H9 (cell line): ENCODE measurements around the gene CCSER2. TPM values are rescaled to one million over a fixed set of nuclear protein-coding genes. Genes with fewer than 3 reads are reported as not detected.

Source experiments
- DNase-seq: peaks from one replicate; pipeline ENCODE4 v3.0.0-alpha.2; 2017
- H2AFZ ChIP-seq: one replicate; pipeline ENCODE4 v1.6.1; 2013; ENCODE audit warnings: mild to moderate bottlenecking, low read length, control low read depth, moderate library complexity
- H2AK5ac ChIP-seq: 2 replicates; pipeline ENCODE4 v1.6.1; 2013; ENCODE audit warnings: low read length, control low read depth, mixed read lengths; ENCODE audit not compliant: insufficient read length
- H2BK120ac ChIP-seq: one replicate; pipeline ENCODE4 v1.6.1; 2013; ENCODE audit warnings: low read depth, mild to moderate bottlenecking, low read length, control low read depth, inconsistent platforms; ENCODE audit not compliant: poor library complexity, severe bottlenecking
- H2BK12ac ChIP-seq: 2 replicates; pipeline ENCODE4 v1.6.1; 2013; ENCODE audit warnings: low read length, control low read depth, mixed read lengths, low read depth; ENCODE audit not compliant: insufficient read length
- H2BK15ac ChIP-seq: 2 replicates; pipeline ENCODE4 v1.6.1; 2013; ENCODE audit warnings: low read depth, low read length, control low read depth
- H2BK20ac ChIP-seq: one replicate; pipeline ENCODE4 v1.6.1; 2013; ENCODE audit warnings: low read depth, mild to moderate bottlenecking, low read length, control low read depth, inconsistent platforms; ENCODE audit not compliant: poor library complexity, severe bottlenecking
- H2BK5ac ChIP-seq: 2 replicates; pipeline ENCODE4 v1.6.1; 2013; ENCODE audit warnings: low read length, control low read depth, mixed read lengths; ENCODE audit not compliant: insufficient read length
- H3K14ac ChIP-seq: 2 replicates; pipeline ENCODE4 v1.6.1; 2013; ENCODE audit warnings: low read length, control low read depth; ENCODE audit not compliant: insufficient read depth
- H3K18ac ChIP-seq: 2 replicates; pipeline ENCODE4 v1.6.1; 2013; ENCODE audit warnings: low read depth, mild to moderate bottlenecking, mixed read lengths, low read length, control low read depth; ENCODE audit not compliant: insufficient read length
- H3K23ac ChIP-seq: 2 replicates; pipeline ENCODE4 v1.6.1; 2013; ENCODE audit warnings: low read length, control low read depth, mixed read lengths, low read depth; ENCODE audit not compliant: insufficient read length
- H3K23me2 ChIP-seq: 2 replicates; pipeline ENCODE4 v1.6.1; 2013; ENCODE audit warnings: low read depth, mild to moderate bottlenecking, mixed read lengths, low read length, control low read depth; ENCODE audit not compliant: insufficient read length, poor library complexity, severe bottlenecking
- H3K27ac ChIP-seq: 2 replicates; pipeline ENCODE4 v1.5.1; 2013; ENCODE audit warnings: low read length, control low read depth, mixed read lengths, low read depth; ENCODE audit not compliant: insufficient read length
- H3K27me3 ChIP-seq: 2 replicates; pipeline ENCODE4 v1.6.1; 2013; ENCODE audit warnings: low read length, control low read depth, inconsistent platforms; ENCODE audit not compliant: insufficient read depth
- H3K4ac ChIP-seq: 2 replicates; pipeline ENCODE4 v1.6.1; 2013; ENCODE audit warnings: low read depth, mild to moderate bottlenecking, control low read depth, inconsistent platforms, low read length, moderate library complexity
- H3K4me1 ChIP-seq: 2 replicates; pipeline ENCODE4 v1.6.1; 2013; ENCODE audit warnings: low read length, control low read depth, inconsistent platforms; ENCODE audit not compliant: insufficient read depth
- H3K4me2 ChIP-seq: 2 replicates; pipeline ENCODE4 v1.6.1; 2013; ENCODE audit warnings: low read length, control low read depth, mixed read lengths; ENCODE audit not compliant: insufficient read length, insufficient read depth
- H3K56ac ChIP-seq: 2 replicates; pipeline ENCODE4 v1.6.1; 2013; ENCODE audit warnings: low read depth, mild to moderate bottlenecking, mixed read lengths, low read length, control low read depth; ENCODE audit not compliant: insufficient read length
- H3K79me1 ChIP-seq: 2 replicates; pipeline ENCODE4 v1.6.1; 2013; ENCODE audit warnings: low read depth, mild to moderate bottlenecking, moderate library complexity, low read length, control low read depth, inconsistent platforms; ENCODE audit not compliant: insufficient read depth, poor library complexity, severe bottlenecking
- H3K79me2 ChIP-seq: 2 replicates; pipeline ENCODE4 v1.6.1; 2013; ENCODE audit warnings: low read length, control low read depth, inconsistent platforms; ENCODE audit not compliant: insufficient read depth
- H3K9ac ChIP-seq: 2 replicates; pipeline ENCODE4 v1.6.1; 2013; ENCODE audit warnings: low read length, control low read depth, mixed read lengths; ENCODE audit not compliant: insufficient read length; ENCODE audit errors: extremely low read depth
- H3K9me3 ChIP-seq: one replicate; pipeline ENCODE4 v1.6.1; 2013; ENCODE audit warnings: low read depth, low read length, inconsistent platforms; ENCODE audit not compliant: control insufficient read depth
- H3T11ph ChIP-seq: one replicate; pipeline ENCODE4 v1.6.1; 2013; ENCODE audit warnings: mild to moderate bottlenecking, low read length, control low read depth, inconsistent platforms
- H4K20me1 ChIP-seq: one replicate; pipeline ENCODE4 v1.6.1; 2013; ENCODE audit not compliant: control insufficient read depth, insufficient read length, insufficient read depth
- H4K5ac ChIP-seq: 2 replicates; pipeline ENCODE4 v1.6.1; 2013; ENCODE audit warnings: low read depth, mild to moderate bottlenecking, mixed read lengths, low read length, control low read depth; ENCODE audit not compliant: insufficient read length
- H4K8ac ChIP-seq: replicated peaks from 2 replicates; pipeline ENCODE4 v1.6.1; 2013; ENCODE audit warnings: low read length, control low read depth, mixed read lengths, low read depth; ENCODE audit not compliant: insufficient read length
- H4K91ac ChIP-seq: 2 replicates; pipeline ENCODE4 v1.6.1; 2013; ENCODE audit warnings: low read depth, mild to moderate bottlenecking, moderate library complexity, mixed read lengths, low read length, control low read depth; ENCODE audit not compliant: insufficient read length
- H3K27ac Mint-ChIP-seq, 3 experiments: 2 replicates in 2 of 3; 3 replicates in 1 of 3; pipeline ENCODE4 v1.8.0; 2020 to 2021; ENCODE audit warnings: mixed read lengths in 3 of 3, mild to moderate bottlenecking in 1 of 3, moderate library complexity in 1 of 3
- H3K27me3 Mint-ChIP-seq: 2 replicates; pipeline ENCODE4 v1.8.0; 2021; ENCODE audit warnings: low read depth, mild to moderate bottlenecking, moderate library complexity, mixed read lengths
- H3K36me3 Mint-ChIP-seq, 3 experiments: 2 replicates in 2 of 3; 3 replicates in 1 of 3; pipeline ENCODE4 v1.8.0; 2020 to 2021; ENCODE audit warnings: low read depth in 3 of 3, mixed read lengths in 3 of 3; ENCODE audit not compliant: insufficient read depth in 1 of 3
- H3K4me1 Mint-ChIP-seq, 2 experiments: 2 replicates each; pipeline ENCODE4 v1.8.0; 2020; ENCODE audit warnings: mixed read lengths in 2 of 2
- H3K4me3 Mint-ChIP-seq, 2 experiments: 2 replicates in 1 of 2; 3 replicates in 1 of 2; pipeline ENCODE4 v1.8.0; 2020 to 2021; ENCODE audit warnings: mild to moderate bottlenecking in 2 of 2, mixed read lengths in 2 of 2, moderate library complexity in 1 of 2
- H3K9me3 Mint-ChIP-seq, 2 experiments: 2 replicates in 1 of 2; 3 replicates in 1 of 2; pipeline ENCODE4 v1.8.0; 2020; ENCODE audit warnings: mild to moderate bottlenecking in 2 of 2, mixed read lengths in 2 of 2, moderate library complexity in 1 of 2
- total RNA-seq: library from RNA; stranded (reverse); gene quantifications from 2 replicates; pipeline ENCODE4 v1.2.1, GENCODE V29; 2021
- TF ChIP-seq, protein P1 (sequence below): fragments of 200-600 bp; sonication (generic); conservative IDR thresholded peaks from 3 replicates; pipeline ENCODE4 v1.8.0; 2021; ENCODE audit warnings: antibody characterized with exemption, mild to moderate bottlenecking

Gene CCSER2
- total RNA-seq, 1 experiment from 2014 or later, result 22.2 TPM

DNA sequence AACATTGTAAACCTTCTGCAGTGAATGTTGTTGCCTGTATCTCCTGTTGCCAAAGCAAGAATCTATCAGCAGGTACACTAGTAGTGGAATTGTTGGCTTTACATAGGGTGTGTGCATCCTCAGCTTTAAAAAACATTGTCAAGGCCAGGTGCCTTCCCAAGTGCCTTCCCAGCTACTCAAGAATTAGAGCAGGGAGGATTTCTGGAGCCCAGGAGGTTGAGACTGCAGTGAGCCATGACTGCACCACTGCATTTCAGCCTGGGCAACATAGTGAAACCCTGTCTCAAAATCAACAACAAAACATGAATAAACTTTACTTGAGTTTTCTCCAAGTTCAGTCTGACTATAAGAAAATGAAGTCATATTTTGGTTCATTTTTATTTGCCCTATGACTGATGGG, 217.3 kb downstream of the CCSER2 start:
- Histone ChIP-seq H3T11ph (no peak overlapping the region), H3K4me2 (no peak overlapping the region), H2AK5ac (no peak overlapping the region), H2BK5ac (no peak overlapping the region), H4K8ac (no peak overlapping the region), H2AFZ (no peak overlapping the region), H3K9ac (no peak overlapping the region), H3K4ac (no peak overlapping the region), H3K4me1 (no peaks in the 10 kb centered on the region), H2BK15ac (no peak overlapping the region), H3K14ac (no peak overlapping the region), H3K79me1 (no peaks in the 10 kb centered on the region), H3K9me3 (no peaks in the 10 kb centered on the region), H3K23ac (no peak overlapping the region), H3K27ac (no peak overlapping the region), H2BK20ac (no peak overlapping the region), H3K18ac (no peak overlapping the region), H3K79me2 (no peaks in the 10 kb centered on the region), H3K27me3 (no peaks in the 10 kb centered on the region), H4K20me1 (no peaks in the 10 kb centered on the region), H4K91ac (no peak overlapping the region), H2BK120ac (no peak overlapping the region), H2BK12ac (no peak overlapping the region), H4K5ac (no peak overlapping the region), H3K56ac (no peak overlapping the region), H3K23me2 (no peaks in the 10 kb centered on the region)
- TF ChIP-seq, protein P1, sequence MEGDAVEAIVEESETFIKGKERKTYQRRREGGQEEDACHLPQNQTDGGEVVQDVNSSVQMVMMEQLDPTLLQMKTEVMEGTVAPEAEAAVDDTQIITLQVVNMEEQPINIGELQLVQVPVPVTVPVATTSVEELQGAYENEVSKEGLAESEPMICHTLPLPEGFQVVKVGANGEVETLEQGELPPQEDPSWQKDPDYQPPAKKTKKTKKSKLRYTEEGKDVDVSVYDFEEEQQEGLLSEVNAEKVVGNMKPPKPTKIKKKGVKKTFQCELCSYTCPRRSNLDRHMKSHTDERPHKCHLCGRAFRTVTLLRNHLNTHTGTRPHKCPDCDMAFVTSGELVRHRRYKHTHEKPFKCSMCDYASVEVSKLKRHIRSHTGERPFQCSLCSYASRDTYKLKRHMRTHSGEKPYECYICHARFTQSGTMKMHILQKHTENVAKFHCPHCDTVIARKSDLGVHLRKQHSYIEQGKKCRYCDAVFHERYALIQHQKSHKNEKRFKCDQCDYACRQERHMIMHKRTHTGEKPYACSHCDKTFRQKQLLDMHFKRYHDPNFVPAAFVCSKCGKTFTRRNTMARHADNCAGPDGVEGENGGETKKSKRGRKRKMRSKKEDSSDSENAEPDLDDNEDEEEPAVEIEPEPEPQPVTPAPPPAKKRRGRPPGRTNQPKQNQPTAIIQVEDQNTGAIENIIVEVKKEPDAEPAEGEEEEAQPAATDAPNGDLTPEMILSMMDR, result no peak
- Mint-ChIP-seq H3K27me3 (peaks cover 9% of the 10 kb centered on the region), H3K27ac (no peak overlapping the region), H3K36me3 (peaks cover 0 to 9% (median 2%) of the 10 kb centered on the region in 3 experiments; a peak in 2 of 7 replicates), H3K4me1 (peaks cover 22 to 26% of the 10 kb centered on the region in 2 experiments), H3K4me3 (no peak overlapping the region), H3K9me3 (peaks cover 0 to 5% of the 10 kb centered on the region in 2 experiments; a peak in 2 of 5 replicates)
- no peak for DNase-seq
